ENCODE data around the gene AKR1C3.

The AKR1C3 gene

DNA sequence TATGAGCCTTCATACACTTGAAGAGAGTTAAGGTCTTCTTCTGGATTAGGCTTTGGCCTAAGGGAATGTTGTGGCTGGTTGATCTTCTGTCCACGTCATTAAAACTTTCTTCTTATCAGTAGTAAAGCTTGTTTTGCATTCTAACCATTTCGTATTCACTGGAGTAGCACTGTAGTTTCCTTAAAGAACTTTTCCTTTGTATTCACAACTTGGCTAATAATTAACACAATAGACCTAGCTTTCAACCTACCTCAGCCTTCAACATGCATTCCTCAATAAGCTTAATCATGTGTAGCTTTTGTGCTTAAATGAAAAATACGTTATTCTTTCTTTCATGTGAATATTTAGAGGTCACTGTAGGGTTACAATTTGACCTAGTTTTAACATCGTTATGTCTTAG lies 48.0 kb downstream of the AKR1C3 start:
- TF ChIP-seq, protein P1, sequence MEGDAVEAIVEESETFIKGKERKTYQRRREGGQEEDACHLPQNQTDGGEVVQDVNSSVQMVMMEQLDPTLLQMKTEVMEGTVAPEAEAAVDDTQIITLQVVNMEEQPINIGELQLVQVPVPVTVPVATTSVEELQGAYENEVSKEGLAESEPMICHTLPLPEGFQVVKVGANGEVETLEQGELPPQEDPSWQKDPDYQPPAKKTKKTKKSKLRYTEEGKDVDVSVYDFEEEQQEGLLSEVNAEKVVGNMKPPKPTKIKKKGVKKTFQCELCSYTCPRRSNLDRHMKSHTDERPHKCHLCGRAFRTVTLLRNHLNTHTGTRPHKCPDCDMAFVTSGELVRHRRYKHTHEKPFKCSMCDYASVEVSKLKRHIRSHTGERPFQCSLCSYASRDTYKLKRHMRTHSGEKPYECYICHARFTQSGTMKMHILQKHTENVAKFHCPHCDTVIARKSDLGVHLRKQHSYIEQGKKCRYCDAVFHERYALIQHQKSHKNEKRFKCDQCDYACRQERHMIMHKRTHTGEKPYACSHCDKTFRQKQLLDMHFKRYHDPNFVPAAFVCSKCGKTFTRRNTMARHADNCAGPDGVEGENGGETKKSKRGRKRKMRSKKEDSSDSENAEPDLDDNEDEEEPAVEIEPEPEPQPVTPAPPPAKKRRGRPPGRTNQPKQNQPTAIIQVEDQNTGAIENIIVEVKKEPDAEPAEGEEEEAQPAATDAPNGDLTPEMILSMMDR (IDR thresholded peaks at IDR 0.05; ENCODE audit: control extremely low read depth, extremely low read depth, low read depth, missing control alignments): no peak
- ChIA-PET CTCF (no interaction called here), POLR2A (no interaction called here)
- no peak for DNase-seq (ENCODE audit: extremely low spot score)

- TF ChIP-seq, protein P1 (IDR thresholded peaks at IDR 0.05; ENCODE audit: control extremely low read depth, extremely low read depth, low read depth, missing control alignments): no peak
- ChIA-PET CTCF (no interaction called here), POLR2A (no interaction called here)
- no peak for DNase-seq (ENCODE audit: extremely low spot score)
Observed at GRCh38 chr10:5143137-5143536, 48.9 kb downstream of the AKR1C3 start.

DNA sequence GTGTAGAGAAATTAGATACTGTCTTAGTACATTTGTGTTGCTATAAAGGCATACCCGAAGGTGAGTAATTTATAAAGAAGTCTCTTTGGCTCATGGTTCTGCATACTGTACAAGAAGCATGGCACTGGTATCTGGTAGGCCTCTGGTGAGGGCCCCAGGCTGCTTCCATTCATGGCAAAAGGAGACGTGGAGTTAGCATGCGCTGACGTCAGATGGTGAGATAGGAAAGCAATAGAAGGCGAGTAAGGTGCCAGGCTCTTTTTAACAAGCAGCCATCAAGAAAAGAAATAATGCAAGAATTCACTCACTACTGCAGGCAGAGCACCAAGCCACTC lies 52.7 kb downstream of the AKR1C3 start:
- CTCF ChIA-PET: no interaction called here

GRCh38 chr10:5147255-5147980 lies 53.2 kb downstream of the AKR1C3 start:
- POLR2A ChIA-PET: no interaction called here
- TF ChIP-seq, protein P1 (IDR thresholded peaks at IDR 0.05; ENCODE audit: control extremely low read depth, extremely low read depth, low read depth, missing control alignments): no peak
- CTCF ChIA-PET: no interaction called here
- no peak for DNase-seq (ENCODE audit: extremely low spot score)

More for the DNA sequence above, 52.7 kb downstream of the AKR1C3 start:
- DNase-seq (ENCODE audit: extremely low spot score): no peak
- TF ChIP-seq, protein P1 (IDR thresholded peaks at IDR 0.05; ENCODE audit: control extremely low read depth, extremely low read depth, low read depth, missing control alignments): no peak
- POLR2A ChIA-PET: no interaction called here

DNA sequence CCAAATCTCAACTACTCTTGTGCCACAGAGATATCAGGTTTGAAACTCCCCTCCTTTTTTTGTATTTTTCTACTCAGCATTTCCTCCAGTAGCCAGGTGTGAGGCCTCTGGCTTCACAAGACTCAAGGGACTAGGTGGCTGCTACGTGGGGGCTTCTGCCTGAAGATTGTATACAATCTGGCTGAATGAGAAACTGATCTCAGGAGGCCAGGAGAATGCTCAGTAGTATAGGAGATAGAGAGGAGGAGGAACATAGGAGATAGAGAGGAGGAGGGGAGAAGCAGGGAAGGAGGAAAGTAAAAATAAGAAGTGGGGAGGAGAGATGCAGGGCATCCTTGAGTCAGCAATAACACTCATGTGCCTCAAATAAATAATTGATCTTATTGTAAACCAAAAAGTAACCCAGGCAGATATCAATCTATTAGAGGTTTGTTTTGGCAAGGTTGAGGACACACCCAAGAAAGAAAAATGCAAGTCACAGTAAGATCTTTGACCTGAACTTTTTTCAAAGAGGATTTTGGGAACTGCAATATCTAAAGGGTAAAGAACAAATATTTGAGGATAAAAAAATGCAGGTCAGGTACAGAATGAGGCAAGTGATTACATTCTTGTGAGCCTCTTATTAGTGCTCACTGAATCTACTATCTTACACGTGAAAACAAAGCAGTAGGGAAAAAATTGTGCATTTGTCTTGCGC lies 53.9 kb downstream of the AKR1C3 start:
- TF ChIP-seq, protein P1 (IDR thresholded peaks at IDR 0.05; ENCODE audit: control extremely low read depth, extremely low read depth, low read depth, missing control alignments): no peak
- POLR2A ChIA-PET: no interaction called here
- CTCF ChIA-PET: no interaction called here

GRCh38 chr10:5148678-5149032 lies 54.4 kb downstream of the AKR1C3 start:
- ChIA-PET CTCF (no interaction called here), POLR2A (no interaction called here)
- DNase-seq (ENCODE audit: extremely low spot score): no peak
- TF ChIP-seq, protein P1 (IDR thresholded peaks at IDR 0.05; ENCODE audit: control extremely low read depth, extremely low read depth, low read depth, missing control alignments): no peak

More for the DNA sequence above, 53.9 kb downstream of the AKR1C3 start:
- no peak for DNase-seq (ENCODE audit: extremely low spot score)
